ENCODE data around the gene ENPP6.

Gene ENPP6

DNA sequence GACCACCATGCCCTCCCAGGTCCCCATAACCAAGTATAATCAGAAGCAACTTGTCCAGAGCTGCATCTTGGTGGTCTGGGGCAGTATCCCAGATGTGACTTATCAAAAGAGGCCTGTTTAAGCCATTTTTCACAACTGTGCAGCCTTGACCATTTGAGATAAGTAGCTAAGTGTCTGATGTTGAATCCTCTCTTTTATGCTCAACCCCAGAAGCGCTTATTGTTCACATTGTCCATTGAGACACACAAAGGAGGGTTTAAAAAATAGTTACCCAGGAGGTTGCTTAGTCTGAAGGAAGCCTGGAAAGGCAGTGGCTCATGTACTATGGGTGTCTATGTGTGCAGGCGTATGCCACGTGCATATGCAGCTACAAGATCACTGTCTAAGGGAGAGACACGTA, 27.0 kb downstream of the ENPP6 start:
- no peak for DNase-seq (ENCODE audit: low read depth in 2 of 2)

DNA sequence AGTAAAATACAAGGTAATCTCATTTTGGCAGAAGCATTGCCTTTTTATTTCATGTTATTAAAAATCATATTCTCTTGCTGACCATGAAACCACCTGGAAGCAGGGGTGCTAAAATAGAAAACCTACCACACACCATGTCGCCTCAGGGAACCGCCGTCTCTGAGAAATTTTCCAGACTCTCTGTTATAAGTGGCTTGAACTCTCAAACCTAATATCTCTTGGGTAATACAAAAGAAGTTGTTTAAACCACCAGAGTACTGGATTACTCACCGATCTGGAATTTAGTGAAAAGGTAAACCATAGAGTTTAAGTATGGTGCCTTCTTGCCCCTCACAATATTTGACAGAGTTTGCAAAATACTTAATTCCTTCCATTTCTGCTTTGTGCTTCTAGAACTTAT, 27.7 kb downstream of the ENPP6 start:
- DNase-seq (ENCODE audit: low read depth in 2 of 2): no peak

- DNase-seq (ENCODE audit: low read depth in 2 of 2): no peak
These were observed 29.0 kb downstream of the ENPP6 start for GRCh38 chr4:184188443-184189400.

DNA sequence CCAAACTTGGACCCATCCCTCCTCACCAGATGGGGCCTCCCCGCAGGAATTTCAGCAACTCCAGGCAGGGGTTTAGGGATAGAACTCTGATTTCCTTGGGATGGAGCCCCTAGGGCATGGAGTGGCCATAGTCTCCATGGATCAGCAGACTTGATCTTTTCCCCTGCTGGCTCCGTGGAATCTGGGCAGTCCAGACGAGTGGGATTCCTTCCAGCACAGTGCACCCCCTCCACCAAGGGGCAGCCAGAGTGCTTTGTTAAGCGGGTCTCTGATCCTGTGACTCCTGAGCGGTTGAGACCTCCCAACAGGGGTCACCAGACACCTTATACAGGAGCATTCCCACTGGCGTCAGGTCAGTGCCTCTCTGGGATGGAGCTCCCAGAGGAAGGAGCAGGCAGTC, 40.4 kb downstream of the ENPP6 start:
- DNase-seq (ENCODE audit: low read depth in 2 of 2): no peak

DNA sequence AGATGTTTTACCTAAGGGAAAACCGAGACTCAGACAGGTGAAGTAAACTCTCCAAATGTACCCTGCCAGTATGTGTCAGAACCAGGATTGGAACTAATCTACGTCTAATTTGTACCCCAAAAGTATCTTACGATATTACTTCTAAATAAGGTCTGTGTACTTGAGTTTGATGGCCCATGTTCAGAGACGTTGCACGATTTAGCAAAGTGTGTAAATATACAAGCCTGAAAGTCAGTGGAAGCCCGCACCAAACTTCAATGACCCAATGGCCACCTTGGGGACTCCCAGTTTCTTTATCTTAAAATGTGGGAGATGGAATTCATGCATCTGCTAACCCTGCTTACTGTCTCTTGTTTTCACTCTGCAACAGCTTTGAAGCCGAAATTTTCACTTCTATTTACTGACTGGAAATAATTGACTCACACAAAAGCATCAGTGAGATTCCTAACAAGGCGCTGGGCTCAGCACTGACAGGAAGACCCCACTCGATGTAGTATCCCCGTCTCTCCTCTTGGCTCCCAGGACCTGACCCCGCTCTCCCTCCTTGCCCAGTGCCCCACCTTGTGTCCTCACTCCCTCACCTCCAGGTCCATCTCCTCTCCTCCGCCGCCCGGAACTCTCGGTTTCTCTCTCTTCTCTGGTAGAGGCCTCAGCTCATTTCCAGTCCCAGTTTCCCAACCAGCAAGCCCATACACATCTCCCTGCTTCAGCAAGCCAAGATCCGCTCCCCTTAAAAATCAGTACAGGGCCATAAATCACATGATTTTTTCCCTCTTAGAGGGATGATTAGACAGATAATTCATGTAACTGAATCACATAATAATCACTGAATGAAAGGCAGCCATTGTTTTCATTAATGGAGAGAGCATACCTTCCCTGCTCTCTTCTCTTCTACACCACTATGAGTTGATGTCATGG, 42.8 kb downstream of the ENPP6 start:
- DNase-seq (ENCODE audit: low read depth in 2 of 2): no peak

GRCh38 chr4:184171011-184171410, 46.7 kb downstream of the ENPP6 start:
- DNase-seq (ENCODE audit: low read depth in 2 of 2): no peak

DNA sequence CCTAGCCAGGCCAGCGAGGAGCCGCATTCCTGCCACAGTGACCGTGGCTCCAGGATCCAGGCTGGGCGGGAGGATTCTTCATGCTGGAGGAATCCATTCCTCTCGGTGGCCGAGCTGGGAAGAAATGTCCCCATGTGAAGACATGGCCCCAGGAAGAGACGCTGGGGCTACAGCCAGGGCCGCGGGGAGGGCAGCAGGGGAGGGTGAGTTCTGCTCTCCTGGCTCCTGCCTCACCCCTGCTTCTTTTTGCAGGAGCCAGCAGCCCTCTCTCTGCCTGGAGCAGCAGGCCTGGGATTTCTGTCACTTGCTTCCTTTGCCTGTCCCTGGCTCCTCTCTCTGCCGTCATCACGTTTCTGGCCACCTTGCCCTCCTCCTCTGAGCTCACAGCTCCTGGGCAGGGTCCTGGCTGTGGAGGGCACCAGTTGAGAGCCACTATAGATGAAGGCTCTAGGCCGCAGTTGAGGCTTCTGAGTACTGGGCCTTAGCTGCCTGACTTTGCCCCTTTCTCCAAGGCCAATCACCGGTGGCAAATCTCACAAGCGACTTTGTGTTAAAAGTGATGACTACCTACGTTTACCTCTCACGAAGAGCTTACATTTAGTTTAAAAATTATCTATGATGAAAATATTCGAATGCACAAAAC, 48.3 kb downstream of the ENPP6 start:
- DNase-seq (ENCODE audit: low read depth in 2 of 2): no peak

GRCh38 chr4:184168406-184169019, 49.2 kb downstream of the ENPP6 start:
- peak in 1 of 2 donors; percentile 34 for DNase-seq (ENCODE audit: low read depth in 2 of 2)

DNA sequence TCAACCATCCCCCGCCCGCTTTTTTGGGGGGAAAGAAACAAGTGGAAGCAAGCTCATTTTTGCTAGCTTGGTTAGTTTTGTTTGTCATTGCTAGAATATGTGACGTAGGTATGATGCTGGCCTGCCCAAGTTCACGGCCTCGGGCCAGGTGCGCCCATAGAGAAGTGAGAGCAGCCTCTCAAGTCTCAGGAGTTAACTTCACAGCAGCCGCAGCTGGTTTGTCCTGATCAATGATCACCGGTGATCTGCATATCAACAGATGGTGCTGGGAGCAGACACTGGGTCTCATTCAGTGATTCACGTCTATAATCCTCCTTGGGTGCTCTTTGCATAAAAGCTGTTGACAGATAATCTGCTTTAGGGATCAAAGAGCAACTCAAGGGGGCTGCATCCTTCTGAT, 50.1 kb downstream of the ENPP6 start:
- no peak for DNase-seq (ENCODE audit: low read depth in 2 of 2)

DNA sequence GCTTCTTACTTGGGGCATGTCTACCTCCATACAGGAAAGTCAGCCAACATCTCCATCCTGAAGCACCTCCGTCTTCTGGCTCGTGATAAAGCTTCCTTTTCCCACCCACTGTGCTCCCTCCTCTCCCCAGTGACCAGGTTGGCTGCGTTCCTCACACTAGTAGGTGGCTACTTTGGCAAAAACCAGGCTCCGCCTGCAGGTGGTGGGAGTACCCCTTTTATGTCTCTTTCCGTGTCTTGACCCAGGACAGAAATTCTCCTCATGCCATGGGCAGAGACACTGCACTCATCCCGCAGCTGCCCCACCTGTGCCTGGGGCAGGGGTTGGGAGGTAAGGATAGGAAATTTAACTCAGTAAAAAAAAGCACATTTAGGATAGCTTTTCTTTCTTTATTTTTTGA, 50.9 kb downstream of the ENPP6 start:
- DNase-seq (ENCODE audit: low read depth in 2 of 2): no peak

GRCh38 chr4:184165291-184165690, 52.4 kb downstream of the ENPP6 start:
- DNase-seq (ENCODE audit: low read depth in 2 of 2): no peak

GRCh38 chr4:184163813-184164212, 53.9 kb downstream of the ENPP6 start:
- no peak for DNase-seq (ENCODE audit: low read depth in 2 of 2)

DNA sequence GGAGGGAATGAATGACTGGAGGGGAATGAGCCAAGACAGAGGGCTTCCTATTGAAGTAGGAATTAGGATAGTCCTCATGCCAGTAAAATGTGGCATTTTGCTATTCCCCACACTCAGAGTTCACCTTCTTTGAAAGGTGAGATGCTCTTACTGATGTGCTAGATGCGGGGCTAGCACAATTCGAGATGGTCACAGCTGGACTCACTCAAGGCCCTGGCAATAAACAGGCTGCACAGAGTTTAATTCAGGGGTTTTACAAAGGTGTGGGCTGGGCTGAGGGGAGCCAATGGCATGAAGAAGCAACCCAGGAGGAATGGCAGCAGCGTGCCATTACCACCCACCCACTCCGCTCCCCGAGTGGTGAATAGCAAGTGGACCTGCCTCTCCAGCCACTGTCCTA, 55.1 kb downstream of the ENPP6 start:
- no peak for DNase-seq (ENCODE audit: low read depth in 2 of 2)

GRCh38 chr4:184157322-184157721, 60.4 kb downstream of the ENPP6 start:
- no peak for DNase-seq (ENCODE audit: low read depth in 2 of 2)

- DNase-seq (ENCODE audit: low read depth in 2 of 2): no peak
These were observed 61.3 kb downstream of the ENPP6 start for GRCh38 chr4:184156163-184156920.

DNA sequence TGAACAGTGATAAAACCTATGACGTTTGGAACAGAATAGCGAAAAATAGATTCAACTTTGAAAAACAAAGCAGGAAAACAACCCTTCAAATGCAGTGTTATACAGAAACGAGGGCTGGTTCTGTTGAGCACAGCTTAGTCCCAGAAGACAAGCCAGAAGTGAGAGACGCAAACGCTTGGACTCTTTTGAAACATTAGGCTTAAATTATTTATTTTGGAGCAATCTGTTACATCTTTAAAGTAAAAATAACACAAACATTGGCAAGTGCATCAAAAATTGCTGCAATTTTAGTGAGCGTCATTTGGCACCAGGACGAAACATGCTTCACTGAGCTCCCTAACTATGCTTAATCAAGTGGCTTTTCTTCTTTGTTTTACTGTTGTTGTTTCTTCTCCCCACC, 63.5 kb downstream of the ENPP6 start:
- no peak for DNase-seq (ENCODE audit: low read depth in 2 of 2)

DNA sequence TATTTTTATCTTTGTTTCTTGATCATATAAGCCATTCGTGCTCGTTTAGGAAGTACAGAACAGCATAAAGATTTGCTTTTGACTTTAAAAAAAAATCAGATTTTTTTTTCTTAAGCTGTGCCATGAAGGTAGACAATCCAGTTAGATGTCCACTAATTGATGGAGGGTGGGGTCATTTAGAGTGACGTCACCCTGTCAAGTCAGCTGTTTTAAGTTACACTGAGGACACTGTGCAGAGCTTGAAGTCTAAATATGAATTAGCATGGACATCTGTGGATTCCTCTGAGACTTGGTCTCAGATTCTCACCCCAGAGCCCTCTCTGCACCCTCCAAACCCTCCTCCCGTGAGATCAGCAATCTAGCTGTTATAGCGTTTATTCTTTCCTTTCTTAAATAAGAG, 63.9 kb downstream of the ENPP6 start:
- no peak for DNase-seq (ENCODE audit: low read depth in 2 of 2)

- DNase-seq (ENCODE audit: low read depth in 2 of 2): no peak
These were observed 65.6 kb downstream of the ENPP6 start for GRCh38 chr4:184151988-184152485.

DNA sequence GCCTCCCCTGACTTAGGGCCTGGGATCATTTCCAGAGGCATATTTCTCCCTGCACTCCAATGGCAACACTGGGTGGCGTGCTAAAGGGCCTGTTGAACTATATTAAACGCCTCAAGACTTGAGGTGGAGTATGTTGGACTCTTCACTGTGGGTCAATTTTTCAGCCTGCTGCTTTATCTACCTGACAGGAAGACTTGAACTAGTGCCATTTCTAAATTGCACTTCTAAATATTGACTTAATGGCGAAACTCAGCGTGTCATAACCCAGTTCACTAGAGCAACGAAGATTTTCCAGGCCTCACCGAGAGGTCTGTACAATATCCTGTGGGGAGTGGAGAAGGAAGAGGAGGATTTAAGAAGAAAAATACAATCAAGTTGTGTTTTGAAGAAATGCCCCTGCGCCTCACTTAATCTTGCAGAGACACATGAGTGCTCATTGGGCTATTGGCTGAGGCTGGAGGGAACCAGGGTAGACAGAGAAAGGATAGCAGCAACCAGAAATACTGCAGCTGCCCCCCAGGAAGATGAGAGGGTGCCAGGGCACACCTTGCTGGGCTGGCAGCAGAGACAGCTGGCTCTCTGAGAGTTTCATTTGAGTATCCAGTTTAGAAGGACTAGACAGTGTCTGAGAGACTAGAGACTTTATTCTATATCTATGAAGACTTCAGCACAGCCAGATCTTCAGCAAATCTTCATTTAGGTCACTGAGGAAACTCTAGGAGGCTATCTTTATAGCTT, 67.4 kb downstream of the ENPP6 start:
- no peak for DNase-seq (ENCODE audit: low read depth in 2 of 2)

Measured in stimulated activated CD4-positive, alpha-beta T cell treated with anti-CD3 and anti-CD28 coated beads, Interleukin-1b, Interleukin-23, amount 100 ng/mL, for 1 hour (primary cell).